Articular chondrocyte of knee joint (primary cell): ENCODE data around the gene XPC. TPM values are rescaled to one million over a fixed set of nuclear protein-coding genes. Genes with fewer than 3 reads are reported as not detected.

Experiments used
- total RNA-seq: library from RNA; depleted of rRNA; stranded (reverse); fragments of >200 nt; gene quantifications from 2 replicates; pipeline ENCODE4 v1.2.3, GENCODE V29; 2012

XPC gene
- 37.8 and 45.0 TPM in 2 replicates for total RNA-seq

GRCh38 chr3:14178247-14179113 lies at the start of gene XPC, which contains the start of gene LSM3:
Gene XPC (minus strand): TSS chr3:14178601. CDS start chr3:14178568, 33 bp downstream.
Gene LSM3 (plus strand): TSS chr3:14178817. CDS start chr3:14178861, 44 bp downstream.

GRCh38 chr3:14124615-14125192 lies 53.7 kb downstream of the XPC start, which contains the start of the genes CHCHD4 and TMEM43:
Gene CHCHD4 (minus strand): TSS chr3:14124870. CDS start chr3:14124676, 194 bp downstream.
Gene TMEM43 (plus strand): TSS chr3:14125052. CDS start chr3:14125194, 142 bp downstream.

Other genes with a start within 250 kb of the XPC start
- gene CHCHD4, start 53.7 kb downstream of the XPC start, total RNA-seq = 10.7 and 11.4 TPM in 2 replicates
- 172 and 185 TPM in 2 replicates for gene TMEM43, start 53.5 kb downstream of the XPC start, total RNA-seq
- gene LSM3, start 216 bp upstream of the XPC start, total RNA-seq = 10.8 and 11.6 TPM in 2 replicates
- 29.9 and 40.5 TPM in 2 replicates for gene SLC6A6, start 224.0 kb upstream of the XPC start, total RNA-seq